Stomach (tissue), 4 donors: ENCODE measurements around the gene ACYP2.

Experiments used
- CTCF ChIP-seq, 7 experiments: fragments of 450-650 bp in 4 of 7; fragments of 200-600 bp in 3 of 7; sonication (generic) in 3 of 7; IDR thresholded peaks; one replicate each; pipeline ENCODE4 v1.5.1; 2016 to 2019; ENCODE audit warnings: antibody characterized with exemption in 7 of 7, control low read depth in 2 of 7, mild to moderate bottlenecking in 1 of 7
- POLR2A ChIP-seq, 4 donors: fragments of 450-650 bp; IDR thresholded peaks; one replicate each; pipeline ENCODE4 v1.6.1; 2016; ENCODE audit warnings: antibody characterized with exemption in 4 of 4, control low read depth in 2 of 4, mild to moderate bottlenecking in 1 of 4, moderate library complexity in 1 of 4

- TF ChIP-seq CTCF (IDR thresholded peaks at IDR 0.05): no peak
- no peak for TF ChIP-seq POLR2A (IDR thresholded peaks at IDR 0.05)
Measured at GRCh38 chr2:54161660-54162424, 46.4 kb downstream of the ACYP2 start.
